ENCODE data around the gene GAB4. TPM values are rescaled to one million over a fixed set of nuclear protein-coding genes. Genes with fewer than 3 reads are reported as not detected.

Gene GAB4
- total RNA-seq, 1 experiment from 2014 or later, result not detected

DNA sequence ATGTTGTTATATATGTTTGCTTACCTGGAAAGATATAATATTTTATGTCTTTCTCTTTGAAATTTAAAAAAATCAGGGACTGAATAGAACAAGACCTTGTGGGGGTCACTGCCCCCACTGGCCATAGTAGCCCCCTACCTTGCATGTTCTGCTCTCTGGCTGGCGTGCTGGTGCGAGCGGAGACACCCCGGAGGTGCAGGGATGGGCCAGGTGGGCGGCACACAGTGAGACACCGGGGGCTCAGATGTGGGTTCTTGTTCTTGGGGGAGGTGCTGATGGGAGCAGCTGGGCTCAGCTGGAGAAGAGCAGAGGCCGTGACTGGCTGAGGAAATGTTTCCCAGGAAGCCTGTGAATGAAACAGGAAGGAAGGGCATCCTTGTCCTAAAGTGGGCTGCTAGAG lies 20.2 kb downstream of the GAB4 start:
- DNase-seq (ENCODE audit: low read depth), result no peak

DNA sequence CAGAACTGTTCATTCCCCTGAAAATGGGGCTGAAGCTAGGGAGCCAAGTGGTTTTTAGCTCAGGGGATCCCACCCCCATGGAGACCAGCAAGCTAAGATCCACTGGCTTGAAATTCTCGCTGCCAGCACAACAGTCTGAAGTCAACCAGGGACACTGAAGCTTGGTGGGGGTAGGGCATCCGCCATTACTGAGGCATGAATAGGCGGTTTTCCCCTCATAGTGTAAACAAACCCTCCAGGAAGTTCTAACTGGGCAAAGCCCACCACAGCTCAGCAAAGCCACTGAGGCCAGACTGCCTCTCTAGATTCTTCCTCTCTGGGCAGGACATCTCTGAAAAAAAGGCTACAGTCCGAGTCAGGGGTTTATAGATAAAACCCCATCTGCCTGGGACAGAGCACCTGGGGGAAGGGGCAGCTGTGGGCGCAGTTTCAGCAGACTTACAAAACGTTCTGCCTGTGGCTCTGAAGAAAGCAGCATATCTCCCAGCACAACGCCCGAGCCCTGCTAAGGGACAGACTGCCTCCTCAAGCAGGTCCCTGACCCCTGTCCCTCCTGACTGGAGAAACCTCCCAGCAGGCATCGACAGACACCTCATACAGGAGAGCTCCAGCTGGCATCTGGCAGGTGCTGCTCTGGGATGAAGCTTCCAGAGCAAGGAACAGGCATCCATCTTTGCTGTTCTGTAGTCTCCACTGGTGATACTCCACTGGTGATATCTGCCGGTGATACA lies 32.7 kb downstream of the GAB4 start:
- no peak for DNase-seq (ENCODE audit: low read depth)

DNA sequence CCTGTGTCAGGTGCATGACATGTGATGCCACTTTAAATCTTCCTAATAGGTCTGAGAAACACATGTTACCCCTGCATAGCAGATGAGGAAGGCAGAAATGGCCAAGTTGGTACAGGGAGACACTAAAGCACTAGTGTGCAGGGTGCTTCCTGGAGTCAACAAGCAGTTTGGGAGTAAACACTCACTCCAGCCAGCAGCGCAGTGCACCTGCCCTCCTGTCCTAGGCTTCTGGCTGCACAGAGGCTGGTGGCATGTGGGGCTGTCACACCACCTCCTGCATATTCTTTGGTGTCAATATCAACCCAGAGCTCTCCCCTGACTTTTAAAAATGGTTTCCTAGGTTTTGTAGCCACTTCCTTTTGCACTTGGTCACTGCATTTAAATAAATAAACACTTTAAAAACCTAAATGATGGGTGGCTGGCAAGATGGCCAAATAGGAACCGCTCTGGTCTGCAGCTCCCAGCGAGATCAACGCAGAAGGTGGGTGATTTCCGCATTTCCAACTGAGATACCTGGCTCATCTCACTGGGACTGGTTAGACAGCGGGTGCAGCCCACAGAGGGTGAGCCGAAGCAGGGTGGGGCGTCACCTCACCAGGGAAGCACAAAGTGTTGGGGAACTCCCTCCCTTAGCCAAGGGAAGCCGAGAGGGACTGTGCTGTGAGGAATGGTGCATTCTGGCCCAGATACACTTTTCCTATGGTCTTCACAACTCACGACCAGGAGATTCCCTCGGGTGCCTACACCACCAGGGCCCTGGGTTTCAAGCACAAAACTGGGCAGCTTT lies 33.5 kb downstream of the GAB4 start:
- DNase-seq (ENCODE audit: low read depth), result no peak

DNA sequence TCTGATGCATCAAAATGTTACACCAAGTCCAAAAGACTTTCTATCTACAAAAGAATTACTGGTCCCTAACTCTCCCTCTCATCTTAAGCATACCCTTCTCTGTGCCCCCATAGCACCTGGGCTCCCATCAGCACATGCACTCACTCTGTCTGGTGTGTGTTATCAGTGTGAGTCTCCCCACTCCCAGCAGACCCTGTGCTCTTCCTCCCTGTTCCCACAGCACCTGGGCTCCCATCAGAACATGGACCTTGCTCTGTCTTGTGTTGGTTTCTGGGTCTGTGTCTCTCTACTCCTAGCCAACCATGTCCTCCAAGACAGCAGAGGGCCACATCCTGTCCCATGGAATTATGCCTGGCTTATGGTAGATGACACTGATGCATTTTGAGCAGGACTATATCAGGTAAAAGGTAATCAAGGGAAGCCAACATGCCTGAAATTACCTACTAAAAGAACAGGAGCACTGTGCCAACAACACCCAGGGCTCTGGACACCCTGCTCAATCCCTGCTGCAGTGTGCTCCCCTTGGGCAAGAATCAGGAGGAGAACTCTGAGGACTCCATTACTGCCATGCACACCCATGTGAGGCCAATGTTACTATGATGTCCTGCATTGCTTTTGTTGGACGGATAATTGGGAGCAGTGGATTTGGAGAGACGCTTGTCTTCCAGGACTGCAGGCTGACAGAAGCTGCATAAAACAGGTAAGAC lies 34.3 kb downstream of the GAB4 start:
- DNase-seq (ENCODE audit: low read depth), result no peak

DNA sequence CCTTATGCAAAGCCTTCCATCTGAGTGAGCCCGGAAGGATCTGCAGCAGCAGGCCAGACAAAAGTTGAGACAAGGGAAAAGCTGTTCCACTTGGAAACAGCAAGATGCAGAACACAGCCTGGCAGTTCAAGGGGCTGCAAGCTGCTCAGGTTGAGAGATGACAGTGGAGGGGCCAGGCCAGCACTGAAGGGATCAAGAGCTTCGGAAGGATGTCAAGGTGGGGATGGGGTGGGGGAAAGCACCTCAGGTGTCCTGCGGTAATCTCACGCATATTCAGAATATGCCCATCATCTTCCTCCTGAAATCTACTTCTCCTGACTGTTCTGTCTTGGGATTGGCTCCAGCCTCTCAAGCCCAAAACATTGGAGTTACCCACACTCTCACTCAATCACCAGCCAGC lies 35.7 kb downstream of the GAB4 start:
- no peak for DNase-seq (ENCODE audit: low read depth)

DNA sequence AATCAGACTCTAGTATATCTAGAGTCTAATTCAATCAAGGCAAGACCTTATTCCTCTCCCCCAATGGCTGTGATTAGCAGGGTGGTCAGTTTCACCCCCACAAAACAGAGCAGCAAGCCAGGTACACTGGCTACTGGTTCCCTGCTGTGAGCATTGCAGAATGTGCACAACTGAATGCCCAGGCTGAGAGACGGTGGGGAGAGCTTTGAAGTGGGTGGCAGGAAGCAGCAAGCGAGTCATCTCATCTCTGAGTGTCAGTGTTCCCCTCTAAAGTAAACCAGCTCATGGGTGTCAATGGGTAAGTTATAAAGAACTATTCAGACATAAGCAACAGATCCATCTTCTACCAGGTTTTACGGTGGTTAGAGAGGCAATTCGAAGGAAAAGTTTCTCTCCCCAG lies 37.6 kb downstream of the GAB4 start:
- no peak for DNase-seq (ENCODE audit: low read depth)

DNA sequence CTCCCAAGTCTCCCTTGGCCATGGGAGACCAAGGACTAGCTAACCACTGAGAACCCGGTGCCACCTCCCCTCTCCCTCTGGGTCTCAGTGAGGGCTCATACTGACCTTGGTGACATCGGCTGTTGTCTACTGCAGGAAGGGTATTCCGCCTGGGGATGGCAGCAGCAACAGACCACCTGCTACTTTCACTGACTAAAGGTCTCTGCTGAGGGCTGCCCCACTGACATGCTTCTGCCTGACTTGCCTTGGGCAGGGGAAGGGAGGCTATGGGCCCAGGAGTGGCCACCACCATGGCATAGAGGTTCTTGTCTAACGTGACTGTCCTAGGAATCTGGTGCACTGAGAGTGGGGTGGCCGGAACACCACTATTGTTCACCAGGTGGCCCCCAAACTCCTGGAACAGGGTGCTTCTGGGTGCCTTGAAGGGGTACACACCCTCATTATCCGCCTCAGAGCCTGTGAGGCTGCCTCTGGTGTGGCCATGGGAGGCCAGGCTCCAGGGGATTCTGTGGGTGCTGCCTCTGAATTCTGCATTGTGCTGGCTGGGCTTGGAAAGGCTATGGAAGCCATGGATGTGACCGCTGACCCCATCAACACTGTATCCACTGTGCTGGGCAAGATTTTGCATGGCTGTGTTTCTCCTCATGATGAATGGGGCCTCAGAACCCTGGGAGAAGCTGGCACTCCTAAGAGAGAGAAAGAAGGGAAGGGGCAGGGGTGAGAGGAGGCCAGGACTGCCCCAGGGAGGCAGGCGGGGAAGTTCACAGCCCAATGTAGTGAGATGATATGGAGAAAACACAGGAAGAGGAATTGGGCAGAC lies 38.3 kb downstream of the GAB4 start:
- no peak for DNase-seq (ENCODE audit: low read depth)

DNA sequence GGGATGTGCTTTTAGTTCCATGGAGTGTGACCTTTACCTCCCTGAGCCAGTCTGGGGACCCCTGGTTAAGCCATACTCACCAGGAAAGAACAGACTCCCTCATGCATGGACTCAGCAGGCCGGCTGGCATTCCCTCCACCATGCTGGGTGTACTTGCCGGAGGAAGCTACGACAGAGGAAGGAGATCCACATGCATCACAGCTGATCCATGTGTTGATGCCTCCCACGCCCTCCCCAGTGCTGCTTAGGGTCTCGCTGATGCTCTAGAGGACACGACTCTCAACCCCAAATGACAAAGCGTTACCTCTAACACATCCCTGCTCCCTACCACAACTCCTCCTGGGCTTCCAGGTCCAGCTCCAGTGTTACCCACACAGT lies 39.8 kb downstream of the GAB4 start:
- DNase-seq (ENCODE audit: low read depth), result no peak

DNA sequence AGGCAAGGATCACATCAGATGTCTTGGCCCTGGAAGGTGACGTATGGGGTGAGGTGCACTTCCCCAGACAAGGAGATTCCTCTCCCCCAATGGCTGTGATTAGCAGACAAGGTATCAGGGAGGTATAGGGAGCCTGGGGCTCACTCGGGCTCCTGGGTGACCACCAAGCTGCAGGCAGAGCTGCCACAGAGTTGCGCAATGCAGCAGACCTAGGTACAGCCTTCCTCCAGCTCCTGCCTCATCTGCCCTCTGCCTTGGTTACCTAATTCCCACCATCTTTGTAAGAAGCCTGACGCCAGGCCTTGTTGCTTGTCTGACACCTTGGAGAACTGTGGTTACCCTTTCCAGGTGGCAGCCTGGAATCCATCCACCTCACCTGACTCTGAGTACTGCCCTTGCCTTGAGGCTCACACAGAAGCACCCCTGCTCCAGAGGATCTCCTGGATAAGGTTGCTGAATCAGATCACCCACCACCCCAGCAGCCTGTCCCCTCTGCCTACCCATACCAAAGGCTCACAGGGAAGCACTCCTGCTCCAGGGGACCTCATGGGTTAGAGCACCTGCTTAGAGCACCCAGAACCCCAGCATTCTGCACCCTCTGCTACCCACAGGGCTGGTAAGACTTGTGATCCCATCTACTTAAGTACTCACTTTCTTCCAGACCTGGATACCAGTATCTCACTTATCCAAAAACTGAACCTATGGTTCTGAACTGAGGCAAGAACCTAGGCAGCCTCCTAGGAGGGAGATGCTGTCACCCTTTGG lies 40.4 kb downstream of the GAB4 start:
- DNase-seq (ENCODE audit: low read depth), result no peak

DNA sequence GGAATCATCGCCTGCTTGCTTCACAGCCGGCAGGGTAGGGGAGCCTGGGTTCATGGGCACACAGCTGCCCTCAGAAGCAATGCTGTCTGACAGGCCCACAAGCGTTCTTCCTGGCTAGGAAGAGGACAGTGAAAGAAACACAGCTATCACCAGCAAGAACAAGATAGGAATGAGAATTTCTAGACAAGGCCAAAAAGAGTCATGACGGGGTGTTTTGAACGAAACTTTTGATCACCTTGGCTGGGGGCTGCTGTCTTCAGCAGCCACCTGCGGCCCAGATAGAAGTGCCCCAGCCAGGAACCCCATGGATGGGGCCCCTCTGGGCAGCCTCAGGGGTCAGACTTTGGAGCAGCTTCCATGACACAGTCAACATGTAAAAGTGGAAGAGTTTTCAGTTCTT lies 41.8 kb downstream of the GAB4 start:
- DNase-seq (ENCODE audit: low read depth), result no peak

DNA sequence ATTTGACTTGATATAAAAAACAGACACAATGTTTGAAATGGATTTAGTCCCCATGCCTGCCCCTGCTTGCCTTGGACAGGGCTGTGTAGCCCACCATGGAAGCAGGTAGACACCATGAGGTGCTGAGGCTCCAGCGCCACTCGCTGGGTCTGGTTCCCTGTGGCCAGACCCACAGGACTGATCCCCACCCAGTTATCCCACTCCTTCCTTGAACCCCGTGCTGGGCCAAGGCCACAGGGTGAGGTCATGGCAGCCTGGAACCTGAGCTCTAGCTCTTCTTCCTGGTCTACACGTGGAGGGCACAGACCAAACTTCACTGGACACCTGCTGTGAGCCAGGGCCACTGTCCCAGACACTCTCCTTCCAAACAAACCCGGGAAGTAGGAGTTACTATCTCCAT lies 42.5 kb downstream of the GAB4 start:
- no peak for DNase-seq (ENCODE audit: low read depth)

DNA sequence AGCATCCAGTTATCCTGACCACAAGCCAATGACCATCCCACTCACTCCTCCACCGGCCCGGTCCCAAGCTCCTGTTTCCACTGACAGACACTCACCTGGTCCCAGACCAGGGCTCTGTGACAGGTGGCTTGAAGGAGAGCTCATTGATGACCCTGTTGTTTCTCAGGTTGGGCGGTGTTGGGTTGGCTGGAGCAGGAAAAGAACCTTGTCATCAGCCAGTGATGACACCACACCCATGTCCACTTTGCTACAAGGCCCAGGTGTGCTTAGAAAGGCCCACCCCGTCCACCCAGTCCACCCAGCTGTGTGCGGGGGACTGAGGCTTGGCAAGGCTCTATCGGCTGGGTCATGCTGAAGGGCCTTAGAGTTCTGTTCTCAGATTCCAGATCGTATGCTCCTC lies 42.9 kb downstream of the GAB4 start:
- no peak for DNase-seq (ENCODE audit: low read depth)

DNA sequence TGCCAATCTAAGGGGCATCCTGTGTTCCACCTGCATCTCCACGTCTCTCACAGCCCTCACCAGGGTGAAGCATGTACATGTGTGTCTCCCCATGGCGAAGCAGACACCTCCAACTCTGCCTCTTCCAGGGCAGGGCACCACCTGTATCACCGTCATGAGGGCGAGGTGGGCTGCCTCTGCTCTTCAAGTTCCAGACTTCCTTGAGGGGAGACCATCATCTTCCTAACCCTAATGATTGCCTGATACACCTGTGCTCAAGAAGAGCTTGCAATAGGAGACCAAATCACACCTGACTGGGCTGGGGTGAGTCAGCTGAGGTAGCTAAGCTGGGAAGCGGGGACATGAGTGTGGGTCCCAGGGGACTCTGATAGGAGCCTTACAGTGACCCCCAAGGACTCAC lies 43.7 kb downstream of the GAB4 start:
- DNase-seq (ENCODE audit: low read depth), result no peak

DNA sequence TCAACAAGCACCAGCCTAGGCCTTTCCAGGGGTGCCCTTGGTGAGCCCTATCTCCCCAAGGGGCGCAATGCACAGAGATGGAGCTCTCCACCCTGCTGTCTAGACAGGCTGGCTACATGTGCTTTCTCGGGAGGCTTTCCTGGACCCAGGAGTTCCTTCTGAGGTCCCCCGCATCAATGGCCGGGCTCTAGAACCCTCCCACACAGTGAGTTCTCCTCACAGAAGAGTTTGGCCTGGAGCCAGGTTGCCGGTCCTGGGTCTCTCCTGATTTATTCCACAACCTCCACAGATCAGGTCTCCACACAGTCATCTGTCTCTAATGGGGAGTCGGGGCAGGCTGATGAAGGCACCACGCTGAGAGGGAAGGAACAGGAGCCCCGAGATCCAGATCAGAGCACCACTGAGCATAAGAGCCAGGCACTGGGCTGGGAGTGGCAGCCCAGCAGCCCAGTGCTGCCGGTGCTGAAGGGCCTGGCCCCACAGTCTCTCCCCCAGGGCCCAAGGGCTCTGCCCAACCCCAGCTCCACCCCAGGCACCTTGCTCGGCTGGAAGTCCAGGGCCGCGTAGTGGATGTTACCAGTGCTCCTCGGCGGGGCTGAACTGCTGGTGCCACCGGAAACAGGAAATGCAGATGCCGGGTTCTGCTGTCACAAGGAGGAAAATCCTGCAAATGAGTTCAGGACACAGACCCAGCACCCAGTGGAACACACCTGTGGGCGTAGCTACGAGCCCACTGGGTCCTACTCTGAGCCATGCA lies 44.7 kb downstream of the GAB4 start:
- DNase-seq (ENCODE audit: low read depth), result no peak

DNA sequence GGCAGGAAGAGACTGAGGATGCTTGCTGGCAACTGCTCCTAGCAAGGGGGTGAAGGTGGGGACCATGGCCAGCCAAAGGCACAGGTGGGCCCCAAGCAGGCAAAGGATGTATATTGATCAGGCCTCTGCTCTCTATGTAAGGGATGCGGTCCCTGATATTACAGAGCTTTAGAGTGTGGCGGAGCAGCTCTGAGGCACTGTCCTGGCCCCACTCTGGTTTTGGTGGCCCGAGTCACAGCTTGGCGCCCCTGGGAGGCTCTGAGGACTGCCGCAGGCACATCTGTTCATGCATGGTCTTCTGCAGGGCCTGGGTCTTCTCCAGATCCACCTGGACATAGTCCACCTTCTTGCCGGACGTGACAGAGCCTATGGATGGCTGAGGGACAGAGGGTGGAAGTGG lies 45.5 kb downstream of the GAB4 start:
- DNase-seq (ENCODE audit: low read depth), result no peak

DNA sequence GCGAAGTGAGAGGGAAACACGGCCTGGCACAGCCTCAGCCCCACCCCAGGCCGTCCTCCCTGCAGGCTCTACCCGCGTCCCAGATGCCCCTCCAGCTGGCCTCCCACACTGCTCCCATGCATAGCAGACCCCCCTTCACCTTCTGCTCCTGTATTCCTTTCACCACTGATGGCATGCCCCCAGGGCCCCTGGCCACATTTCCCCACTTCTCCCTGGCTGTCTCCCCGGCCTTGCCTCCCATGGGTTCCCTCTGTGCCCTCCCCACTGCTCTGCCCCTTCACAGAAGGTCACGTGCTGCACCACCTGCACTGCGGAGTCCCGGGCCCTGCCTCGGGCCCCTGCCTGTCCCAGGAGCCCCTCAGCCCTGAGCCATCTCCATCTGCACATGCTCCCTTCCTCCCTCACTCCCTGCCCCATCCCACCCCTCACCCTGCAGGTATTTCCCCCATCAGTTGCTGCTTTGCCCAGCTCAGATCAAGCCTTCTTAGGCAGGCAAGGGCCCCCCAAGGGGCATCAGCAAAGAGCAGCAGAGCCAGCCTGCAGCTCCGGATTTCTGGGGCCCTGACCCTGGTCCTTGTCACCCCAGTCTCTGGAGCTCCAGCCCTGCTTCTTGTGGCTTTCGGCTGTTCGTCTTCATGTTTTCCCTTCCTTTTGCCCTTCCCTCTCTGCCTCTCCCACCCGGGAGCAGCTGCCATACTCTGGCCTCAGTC lies 46.4 kb downstream of the GAB4 start:
- DNase-seq (ENCODE audit: low read depth), result no peak

DNA sequence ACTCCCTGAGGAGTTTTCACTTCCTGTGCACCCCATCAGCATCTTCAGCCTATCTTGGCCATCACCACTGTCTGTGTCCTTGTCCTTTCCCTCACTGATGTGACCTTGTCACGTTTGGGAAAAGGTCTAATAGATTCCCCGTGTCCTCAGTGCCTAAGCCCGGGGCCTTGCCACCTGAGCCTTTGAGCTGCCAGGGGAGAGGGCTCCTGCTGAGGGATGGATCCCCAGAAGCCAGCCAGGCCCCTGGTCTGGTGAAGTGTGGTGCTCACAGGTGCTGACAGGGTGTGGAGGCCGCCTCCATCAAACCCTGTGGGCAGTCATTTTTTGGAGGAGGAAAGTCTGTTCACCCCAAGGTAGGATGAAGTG lies 47.2 kb downstream of the GAB4 start:
- no peak for DNase-seq (ENCODE audit: low read depth)

DNA sequence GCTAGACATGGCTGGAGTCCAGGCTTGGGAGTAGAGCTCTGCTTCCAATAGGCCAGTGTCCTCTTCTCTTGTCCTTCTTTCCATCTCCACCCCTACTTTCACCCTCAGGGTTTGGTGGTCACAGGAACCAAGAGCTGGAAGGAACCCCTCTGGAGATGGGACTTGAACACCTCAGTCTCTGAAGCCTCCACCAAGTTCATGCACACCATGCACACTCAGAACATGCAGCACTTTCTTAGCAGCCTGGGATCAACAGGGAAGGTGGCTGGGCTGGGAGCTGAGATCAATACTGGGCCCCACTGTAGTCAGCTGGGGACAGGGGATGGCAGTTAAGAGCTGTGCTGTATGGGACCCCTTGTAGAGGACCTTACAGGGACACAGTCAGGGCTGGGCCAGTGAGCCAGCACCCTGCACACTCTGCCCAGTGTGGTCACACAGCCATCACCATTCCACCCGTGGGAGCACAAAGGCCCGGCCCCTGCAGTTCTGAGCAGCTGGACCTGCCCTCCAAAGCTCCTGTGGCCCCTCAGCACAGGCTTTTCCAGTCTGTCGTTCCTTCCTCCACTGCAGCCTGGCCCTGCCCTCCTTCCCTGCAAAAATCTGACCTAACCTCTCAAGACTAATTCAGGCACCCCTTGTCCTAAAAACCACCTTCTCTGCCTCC lies 47.7 kb downstream of the GAB4 start:
- no peak for DNase-seq (ENCODE audit: low read depth)

DNA sequence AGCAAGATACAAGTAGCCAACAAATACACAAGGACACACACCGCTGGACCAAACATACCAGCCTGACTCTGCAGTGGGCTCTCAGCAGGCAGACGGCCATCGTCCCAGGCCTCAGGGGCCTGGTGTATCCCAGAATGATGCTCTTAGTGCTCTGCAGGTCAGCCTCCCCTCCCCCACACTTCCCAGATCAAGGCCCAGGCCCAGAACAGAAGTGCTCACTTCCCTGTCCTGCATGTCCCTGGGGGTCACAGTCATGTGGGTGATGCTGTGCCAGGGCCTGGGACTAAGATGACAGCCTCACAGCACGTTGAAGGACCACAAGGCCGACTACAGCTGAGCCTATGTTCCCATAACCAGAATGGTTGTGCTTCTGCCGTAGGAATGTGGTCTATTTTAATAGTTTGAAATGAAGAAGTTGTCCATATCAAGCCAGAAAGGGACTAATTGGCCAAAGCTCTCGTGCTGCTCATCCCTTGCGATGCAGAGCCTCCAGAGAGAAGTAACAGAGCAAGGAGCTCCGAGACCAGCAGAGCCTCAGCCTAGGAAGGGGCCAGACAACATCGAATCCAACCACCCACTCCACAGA lies 48.6 kb downstream of the GAB4 start:
- DNase-seq (ENCODE audit: low read depth), result no peak

Measured in M059J (cell line).